Left colon (tissue), 2 donors: ENCODE results near the gene CDH23. TPM values are rescaled to one million over a fixed set of nuclear protein-coding genes. Genes with fewer than 3 reads are reported as not detected.

ENCODE experiments used
- ATAC-seq: fragments of 200-7000 bp; cut with Tn5 transposase; one replicate; pipeline ENCODE4 v1.9.1; 2020; ENCODE audit warnings: mild to moderate bottlenecking, moderate library complexity
- DNase-seq, 2 donors: peaks; one replicate each; pipeline ENCODE4 v3.0.0-alpha.2; 2020
- intact Hi-C, 2 donors: fragments of 100-400 bp; cut with DNase I in 1 of 2; cut with micrococcal nuclease in 1 of 2; formaldehyde crosslinking; loops; one replicate each; pipeline versions ENCODE4 v1.11.2 to v1.14.0; 2022; cut with DNase I, micrococcal nuclease
- total RNA-seq, 2 donors: library from RNA; stranded (reverse); fragmentation: NEBNext Ultra II Directional; extraction: Animal tissue kit (Norgen Biotek cat#: 25700); gene quantifications; one replicate each; pipeline ENCODE4 v1.2.1, GENCODE V29; 2021
- donor health status: DM: no; HTN: no; CAD: no.
- donor health status: DM: yes; HTN: yes; CAD: no.

Gene CDH23
- total RNA-seq, 2 donors from 2014 or later, result 2.2 to 2.5 TPM

DNA sequence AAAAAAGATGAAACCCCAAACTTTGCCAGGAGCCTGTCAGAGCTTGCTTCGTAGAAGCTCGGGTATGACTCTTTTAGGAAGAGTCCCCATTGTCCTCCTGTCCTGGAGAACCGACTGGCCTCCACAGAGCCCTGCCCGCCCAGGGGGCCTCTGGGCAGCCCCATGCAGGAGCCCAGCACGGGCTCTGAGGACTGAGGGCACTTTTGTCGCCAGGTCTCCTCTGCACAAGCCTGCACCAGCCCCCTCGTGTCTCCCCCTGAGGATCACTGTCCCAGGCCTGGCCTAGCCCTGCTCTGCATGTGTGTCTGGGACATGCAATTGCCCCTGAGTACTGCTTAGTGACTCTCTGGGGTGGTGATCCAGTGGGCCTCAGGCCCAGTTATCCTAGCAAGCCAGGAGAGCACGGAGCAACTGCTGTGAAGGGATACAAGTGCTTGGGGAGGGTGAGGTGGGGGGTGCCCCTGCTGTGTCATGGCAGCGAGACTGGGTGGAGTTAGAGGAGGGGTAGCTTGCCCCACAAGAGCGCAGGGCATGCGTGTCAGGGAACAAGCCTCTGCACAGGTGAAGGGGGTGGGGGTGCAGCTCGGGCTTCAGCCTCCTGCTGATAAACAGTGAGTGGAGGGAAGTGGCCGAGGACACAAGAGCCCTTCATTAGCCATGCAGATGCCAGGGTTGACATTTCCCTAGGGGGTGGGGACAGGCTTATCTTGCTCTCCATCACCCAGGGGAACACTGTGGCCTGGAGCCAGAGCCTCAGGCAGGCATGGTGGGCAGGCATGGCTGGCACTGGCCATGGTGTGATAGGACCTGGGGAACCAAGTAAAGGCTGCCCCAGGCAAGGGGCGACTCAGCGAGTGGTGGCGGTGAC lies 179.4 kb downstream of the CDH23 start:
- DNase-seq (no peak), ATAC-seq (no peak)
- intact Hi-C loops, result loop anchor here in 1 of 2 donors (10.0 kb wide), 1 partner anchor 181 kb away; the partner anchor contains the start of gene CDH23

- ATAC-seq (no peak), DNase-seq (no peak)
- intact Hi-C loops, result loop anchor here in 1 of 2 donors (10.0 kb wide), 1 partner anchor 182 kb away; the partner anchor contains the start of gene CDH23
These were observed 180.1 kb downstream of the CDH23 start for GRCh38 chr10:71576842-71577241.

DNA sequence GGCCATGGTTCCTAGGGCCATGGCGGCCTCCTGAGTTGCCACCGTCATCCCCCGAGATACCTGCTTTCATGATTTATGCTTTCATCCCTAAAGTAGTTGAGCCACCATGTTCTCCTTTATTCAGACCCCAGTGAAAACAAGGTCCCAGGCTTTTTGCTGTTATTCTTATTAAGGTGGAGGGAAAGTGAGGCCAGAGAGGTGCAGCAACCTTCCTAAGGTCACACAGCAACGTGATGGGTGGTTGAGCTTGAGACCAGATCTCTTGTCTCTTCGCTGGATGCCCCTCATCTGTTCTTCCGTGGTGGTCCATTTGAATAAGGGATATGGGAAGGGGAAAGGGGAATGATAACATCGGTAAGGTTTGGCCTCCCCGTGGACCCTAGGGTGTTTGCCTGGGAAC lies 180.6 kb downstream of the CDH23 start:
- no peak for ATAC-seq
- no peak for DNase-seq
- intact Hi-C loops, result loop anchor here in 1 of 2 donors (10.0 kb wide), 1 partner anchor 183 kb away; the partner anchor contains the start of gene CDH23

DNA sequence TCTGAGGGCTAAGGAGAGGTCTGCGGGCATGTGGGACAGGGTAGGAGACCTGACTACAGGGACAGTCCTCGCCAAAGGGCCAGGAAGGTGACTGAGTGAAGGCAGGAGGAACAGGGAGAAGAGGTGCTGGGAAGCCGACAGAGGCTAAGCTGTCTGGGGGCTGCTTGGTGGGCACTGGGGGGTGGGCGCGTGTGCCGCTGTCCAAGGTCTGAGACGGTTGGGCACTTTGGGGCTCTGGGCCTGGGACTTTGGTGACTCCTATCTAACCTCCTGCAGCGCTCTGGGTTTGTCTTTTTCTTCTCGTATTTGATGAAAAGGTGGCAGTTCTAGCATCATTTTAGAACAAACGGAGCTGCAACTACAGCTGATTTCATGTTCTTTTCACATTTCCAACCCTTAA lies 181.3 kb downstream of the CDH23 start:
- intact Hi-C loops, result loop anchor here in 1 of 2 donors (10.0 kb wide), 1 partner anchor 183 kb away; the partner anchor contains the start of gene CDH23
- no peak for ATAC-seq
- no peak for DNase-seq

DNA sequence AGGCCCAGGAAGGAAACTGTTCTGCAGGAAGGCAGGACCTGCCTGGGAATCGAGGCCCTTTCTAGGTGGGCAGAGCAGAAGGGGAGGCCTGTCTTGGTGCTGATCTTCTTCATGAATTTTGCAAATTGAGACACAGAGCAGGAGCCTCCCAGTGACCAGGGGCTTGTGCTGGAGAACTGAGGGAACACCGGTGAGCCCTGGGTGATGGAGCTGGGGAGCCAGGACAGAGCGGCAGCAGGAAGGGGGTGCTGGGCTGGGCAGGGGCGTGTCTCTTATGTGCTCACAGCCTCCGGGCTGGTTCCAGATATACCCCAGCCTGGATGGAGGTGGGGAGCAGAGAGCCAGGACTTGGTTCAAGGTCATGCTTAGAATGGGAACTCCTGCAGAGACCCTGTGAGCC lies 182.9 kb downstream of the CDH23 start:
- DNase-seq, result no peak
- no peak for ATAC-seq
- intact Hi-C loops, result loop anchor here in 1 of 2 donors (10.0 kb wide), 1 partner anchor 185 kb away; the partner anchor contains the start of gene CDH23

- DNase-seq (no peak), ATAC-seq (no peak)
- intact Hi-C loops, result no loop called here
These were observed 183.7 kb downstream of the CDH23 start for GRCh38 chr10:71580415-71580814.

DNA sequence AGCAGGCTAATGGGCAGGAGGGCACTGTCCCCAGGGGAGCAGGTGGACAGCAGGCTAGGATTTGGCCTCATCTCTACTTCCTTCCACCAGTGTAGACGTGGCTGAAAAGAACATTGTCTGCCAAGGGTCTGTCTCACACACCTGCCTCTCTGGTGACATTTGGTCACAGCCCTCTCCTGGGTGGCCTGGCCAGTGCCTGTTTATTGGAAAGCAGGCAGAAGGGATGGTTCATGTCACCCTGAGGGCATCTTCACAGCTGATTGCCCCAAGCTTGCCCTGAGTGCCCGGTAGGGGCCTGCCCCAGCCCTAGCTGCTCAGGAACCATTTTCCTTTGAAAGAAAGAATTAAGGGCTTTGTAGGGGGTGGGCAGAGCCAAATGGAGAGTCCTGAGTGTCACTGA lies 184.2 kb downstream of the CDH23 start:
- no peak for ATAC-seq
- no peak for DNase-seq
- intact Hi-C loops, result no loop called here

GRCh38 chr10:71581376-71581775 lies 184.7 kb downstream of the CDH23 start:
- ATAC-seq (no peak), DNase-seq (no peak)
- intact Hi-C loops, result no loop called here

GRCh38 chr10:71582019-71582418 lies 185.3 kb downstream of the CDH23 start:
- ATAC-seq (no peak), DNase-seq (no peak)
- intact Hi-C loops, result no loop called here

GRCh38 chr10:71582506-71583475 lies 186.1 kb downstream of the CDH23 start:
- ATAC-seq, result no peak
- intact Hi-C loops, result no loop called here
- DNase-seq, result no peak

- no peak for ATAC-seq
- intact Hi-C loops, result no loop called here
- DNase-seq, result no peak
These were observed 187.7 kb downstream of the CDH23 start for GRCh38 chr10:71584461-71584860.

- ATAC-seq, result no peak
- DNase-seq, result no peak
- intact Hi-C loops, result no loop called here
These were observed 188.3 kb downstream of the CDH23 start for GRCh38 chr10:71584902-71585563.

- ATAC-seq, result no peak
- intact Hi-C loops, result no loop called here
These were observed 189.0 kb downstream of the CDH23 start for GRCh38 chr10:71585564-71586290.

DNA sequence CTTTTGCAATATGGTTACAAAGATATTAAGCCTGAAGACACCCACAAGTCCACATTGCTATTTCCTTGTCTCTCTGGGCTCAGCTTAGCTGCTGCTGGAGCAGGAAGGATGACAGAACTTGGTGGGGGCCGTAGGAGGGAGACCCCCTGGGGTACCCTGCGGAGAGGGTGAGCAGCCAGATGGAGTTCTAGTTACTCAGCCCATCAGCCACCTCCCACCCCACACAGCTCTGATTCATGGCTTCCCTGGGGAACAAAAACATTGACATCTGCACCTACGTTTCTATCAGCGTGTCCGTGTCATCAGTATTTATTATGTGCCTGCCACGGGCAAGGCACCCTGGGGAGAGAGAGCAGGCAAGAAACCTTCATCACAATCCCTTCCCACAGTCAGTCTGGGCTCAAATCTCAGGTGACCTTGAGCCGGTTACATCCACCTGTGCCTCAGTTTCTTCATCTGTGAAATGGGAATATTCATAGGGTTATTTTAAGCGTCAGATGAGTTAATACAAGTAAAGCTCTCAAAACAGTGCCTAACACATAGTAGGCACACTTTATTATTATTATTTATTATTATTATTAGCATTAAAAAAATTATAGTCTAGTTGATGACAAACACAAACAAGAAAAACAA lies 191.3 kb downstream of the CDH23 start:
- no peak for DNase-seq
- no peak for ATAC-seq
- intact Hi-C loops, result no loop called here

More at GRCh38 chr10:71585564-71586290, 189.0 kb downstream of the CDH23 start:
- DNase-seq, result no peak

GRCh38 chr10:71588685-71589084 lies 192.0 kb downstream of the CDH23 start:
- ATAC-seq, result no peak
- DNase-seq, result no peak
- intact Hi-C loops, result no loop called here

- ATAC-seq (no peak), DNase-seq (no peak)
- intact Hi-C loops, result no loop called here
These were observed 193.2 kb downstream of the CDH23 start for GRCh38 chr10:71589617-71590551.
